ENCODE measurements around the gene DDX11.
"Not testable (repeated sequence)": the region's sequence is repeated elsewhere in the genome, so short reads cannot be mapped to it uniquely, and the experiment has no call there.

Gene DDX11

GRCh38 chr12:31074333-31074874 lies 744 bp downstream of the DDX11 start:
- not testable (repeated sequence) for FAIRE-seq; DNase-seq (ENCODE audit: insufficient read length)
- TF ChIP-seq POLR2AphosphoS5 (IDR thresholded peaks at IDR 0.05; ENCODE audit: low read depth, low read length), result peak; percentile 13; the same call in 1 of the 2 replicates

GRCh38 chr12:31076150-31076549 lies 2.5 kb downstream of the DDX11 start:
- FAIRE-seq; DNase-seq (ENCODE audit: insufficient read length): not testable (repeated sequence)

- not testable (repeated sequence) for FAIRE-seq; DNase-seq (ENCODE audit: insufficient read length)
Measured at GRCh38 chr12:31077095-31077494, 3.4 kb downstream of the DDX11 start.

GRCh38 chr12:31077998-31078397 lies 4.3 kb downstream of the DDX11 start:
- FAIRE-seq; DNase-seq (ENCODE audit: insufficient read length): not testable (repeated sequence)

- not testable (repeated sequence) for DNase-seq (ENCODE audit: insufficient read length); FAIRE-seq
Measured at GRCh38 chr12:31079421-31079820, 5.8 kb downstream of the DDX11 start.

GRCh38 chr12:31080221-31080620 lies 6.6 kb downstream of the DDX11 start:
- FAIRE-seq; DNase-seq (ENCODE audit: insufficient read length): not testable (repeated sequence)

- not testable (repeated sequence) for DNase-seq (ENCODE audit: insufficient read length); FAIRE-seq
Measured at GRCh38 chr12:31081274-31081673, 7.6 kb downstream of the DDX11 start.

GRCh38 chr12:31084241-31084640 lies 10.6 kb downstream of the DDX11 start:
- DNase-seq (ENCODE audit: insufficient read length); FAIRE-seq: not testable (repeated sequence)

GRCh38 chr12:31086032-31086431 lies 12.4 kb downstream of the DDX11 start:
- DNase-seq (ENCODE audit: insufficient read length); FAIRE-seq: not testable (repeated sequence)

- not testable (repeated sequence) for DNase-seq (ENCODE audit: insufficient read length)
Measured at GRCh38 chr12:31087486-31087885, 13.8 kb downstream of the DDX11 start.

GRCh38 chr12:31087956-31088355 lies 14.3 kb downstream of the DDX11 start:
- DNase-seq (ENCODE audit: insufficient read length); FAIRE-seq: not testable (repeated sequence)

More at GRCh38 chr12:31087486-31087885, 13.8 kb downstream of the DDX11 start:
- not testable (repeated sequence) for FAIRE-seq

GRCh38 chr12:31089072-31089471 lies 15.4 kb downstream of the DDX11 start:
- DNase-seq (ENCODE audit: insufficient read length), result no peak
- no peak for TF ChIP-seq POLR2AphosphoS5 (IDR thresholded peaks at IDR 0.05; ENCODE audit: low read depth, low read length)
- TF ChIP-seq POLR2A (IDR thresholded peaks at IDR 0.05; ENCODE audit: low read depth, low read length), result no peak
- TF ChIP-seq TAF1 (IDR thresholded peaks at IDR 0.05; ENCODE audit: borderline replicate concordance, low read depth, low read length), result no peak
- FAIRE-seq, result no peak

GRCh38 chr12:31091629-31092028 lies 18.0 kb downstream of the DDX11 start:
- not testable (repeated sequence) for DNase-seq (ENCODE audit: insufficient read length); FAIRE-seq

GRCh38 chr12:31092718-31093117 lies 19.1 kb downstream of the DDX11 start:
- DNase-seq (ENCODE audit: insufficient read length); FAIRE-seq: not testable (repeated sequence)

GRCh38 chr12:31095080-31095860 lies 21.6 kb downstream of the DDX11 start:
- not testable (repeated sequence) for FAIRE-seq; DNase-seq (ENCODE audit: insufficient read length)

- DNase-seq (ENCODE audit: insufficient read length); FAIRE-seq: not testable (repeated sequence)
Measured at GRCh38 chr12:31096251-31097065, 22.8 kb downstream of the DDX11 start.

- FAIRE-seq; DNase-seq (ENCODE audit: insufficient read length): not testable (repeated sequence)
Measured at GRCh38 chr12:31097819-31098218, 24.2 kb downstream of the DDX11 start.

- not testable (repeated sequence) for FAIRE-seq
Measured at GRCh38 chr12:31098363-31098762, 24.7 kb downstream of the DDX11 start.

GRCh38 chr12:31098771-31099170 lies 25.1 kb downstream of the DDX11 start:
- FAIRE-seq; DNase-seq (ENCODE audit: insufficient read length): not testable (repeated sequence)

More at GRCh38 chr12:31098363-31098762, 24.7 kb downstream of the DDX11 start:
- not testable (repeated sequence) for DNase-seq (ENCODE audit: insufficient read length)

Measured in GM12892 (cell line).